GM18508 (cell line): ENCODE data around the gene LYL1.

Source experiments
- ATAC-seq: cut with Tn5 transposase; IDR thresholded peaks from one replicate; pipeline ENCODE4 v1.9.1; 2021; ENCODE audit warnings: moderate number of reproducible peaks; ENCODE audit not compliant: insufficient read depth, unreplicated experiment

The LYL1 gene

GRCh38 chr19:13130886-13131490 is 28.3 kb upstream of the LYL1 start:
- no peak for ATAC-seq

GRCh38 chr19:13129384-13129783 is 26.7 kb upstream of the LYL1 start:
- no peak for ATAC-seq

DNA sequence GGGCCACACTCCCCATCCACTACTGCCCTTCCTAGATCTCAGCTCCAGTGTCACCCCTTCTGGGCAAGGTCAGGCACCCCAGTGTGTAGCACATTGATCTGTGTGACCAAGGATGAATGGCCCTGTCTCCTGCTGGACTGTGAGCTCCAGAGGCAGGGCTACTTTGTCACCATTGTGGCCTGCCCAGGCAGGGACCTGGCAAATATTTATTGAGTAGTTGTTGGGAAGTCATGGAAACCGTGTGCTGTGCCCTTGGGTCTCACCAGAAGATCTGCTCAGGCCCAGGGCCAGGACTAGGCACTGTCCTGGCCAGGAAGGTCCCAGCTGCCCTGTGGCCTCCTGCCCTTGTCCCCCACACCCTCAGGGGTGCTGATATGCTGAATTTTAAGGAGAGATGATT is 25.9 kb upstream of the LYL1 start:
- ATAC-seq = no peak

GRCh38 chr19:13127811-13128575 is 25.3 kb upstream of the LYL1 start:
- ATAC-seq = no peak

DNA sequence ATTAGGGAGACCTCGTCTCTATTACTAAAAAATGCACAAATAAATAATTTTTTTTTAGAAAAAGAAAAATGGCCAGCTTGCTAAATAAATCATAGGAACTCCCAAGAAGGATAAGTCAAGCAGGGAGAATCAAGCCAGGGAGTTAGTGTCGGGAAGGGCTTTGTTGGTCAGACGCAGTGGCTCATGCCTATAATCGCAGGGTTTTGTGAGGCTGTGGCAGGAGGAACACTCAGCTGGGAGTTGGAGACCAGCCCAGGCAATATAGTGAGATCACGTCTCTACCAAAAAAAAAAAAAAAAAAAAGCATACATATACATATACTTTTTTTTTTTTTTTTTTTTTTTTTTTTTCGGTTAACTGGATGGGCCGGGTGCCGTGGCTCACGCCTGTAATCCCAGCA is 24.4 kb upstream of the LYL1 start:
- no peak for ATAC-seq

DNA sequence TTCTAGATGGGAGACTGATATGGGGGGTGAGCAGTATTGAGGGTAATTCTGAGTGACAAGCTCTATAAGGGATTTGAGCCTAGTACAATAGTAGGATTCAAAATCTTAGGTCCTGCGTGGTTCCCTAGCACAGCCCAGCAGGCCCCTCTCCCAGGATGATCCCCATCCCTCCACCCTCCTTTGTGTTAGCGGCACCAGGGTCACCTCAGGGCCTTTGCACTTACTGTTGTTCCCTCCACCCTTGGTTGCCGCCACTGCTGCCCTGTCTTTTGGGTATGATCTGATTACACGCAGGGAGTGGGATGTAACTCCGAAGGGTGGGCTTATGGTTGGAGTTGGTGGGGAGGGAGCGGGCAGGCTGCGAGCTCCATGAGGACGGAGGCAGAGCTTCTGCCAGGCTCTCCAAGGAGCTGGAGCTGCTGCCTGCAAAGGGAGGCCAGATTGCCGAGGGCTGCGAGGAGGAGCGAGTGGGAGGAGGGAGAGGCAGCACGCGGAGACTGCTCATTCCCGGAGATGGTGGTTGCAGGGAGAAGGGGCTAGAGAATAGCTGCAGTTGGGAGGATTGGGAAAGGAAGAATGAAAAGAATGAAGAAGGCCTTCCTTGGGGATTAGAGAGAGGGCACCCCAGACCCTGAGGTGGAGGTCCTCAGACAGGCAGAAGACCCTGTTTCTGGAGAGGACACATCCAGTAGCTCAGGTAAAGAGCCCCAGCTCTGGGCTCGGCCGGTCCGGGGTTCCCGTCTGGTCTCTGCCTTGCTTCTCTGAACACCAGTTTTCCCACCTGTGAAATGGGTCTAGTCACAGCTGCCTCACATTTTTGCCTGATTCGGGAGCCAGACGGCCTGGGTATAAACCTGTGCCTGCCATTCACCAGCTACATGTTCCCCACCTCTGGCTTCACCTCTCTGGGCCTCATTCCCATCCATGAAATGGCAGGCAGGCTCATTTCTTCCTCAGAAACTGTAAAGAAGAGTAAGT is 20.6 kb upstream of the LYL1 start:
- no peak for ATAC-seq

GRCh38 chr19:13122275-13122878 is 19.7 kb upstream of the LYL1 start:
- no peak for ATAC-seq

DNA sequence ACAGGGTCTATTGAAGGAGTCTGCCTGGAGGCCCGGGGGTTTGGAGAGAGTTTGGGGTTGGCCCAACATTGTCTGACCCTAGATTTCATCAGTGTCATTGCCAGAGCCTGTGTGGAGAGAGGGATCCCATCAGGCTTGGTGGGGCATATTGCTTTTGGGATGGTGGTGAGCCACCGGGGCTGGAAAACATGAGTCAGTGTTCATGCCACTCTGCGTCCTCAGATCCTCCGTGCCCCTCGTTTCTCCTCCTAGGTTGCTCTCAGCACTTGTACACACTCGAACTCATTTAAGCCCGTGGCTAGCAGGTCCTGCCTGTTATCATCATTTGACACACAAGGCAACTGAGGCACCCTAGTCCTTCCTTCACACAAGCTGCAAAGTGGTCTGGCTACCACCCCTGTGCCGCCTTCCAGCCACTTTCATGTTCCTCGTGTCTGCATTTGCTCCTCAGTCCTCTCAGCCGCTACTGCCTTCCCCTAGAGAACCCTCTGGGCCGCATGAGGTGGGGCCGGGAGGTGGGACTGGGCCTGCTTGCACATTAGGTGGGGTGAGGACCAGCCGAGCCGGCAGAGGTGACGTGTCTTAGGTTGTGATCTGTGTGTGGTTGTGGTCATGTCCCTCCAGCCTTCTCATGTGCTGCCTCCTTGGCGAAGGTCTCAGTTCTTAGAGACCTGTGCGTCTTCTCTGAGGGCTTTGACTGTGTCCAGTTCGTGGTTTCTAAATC is 19.1 kb upstream of the LYL1 start:
- ATAC-seq = no peak

GRCh38 chr19:13120817-13121216 is 18.2 kb upstream of the LYL1 start:
- ATAC-seq = no peak

GRCh38 chr19:13120031-13120430 is 17.4 kb upstream of the LYL1 start:
- ATAC-seq = no peak

GRCh38 chr19:13119627-13120026 is 17.0 kb upstream of the LYL1 start:
- no peak for ATAC-seq

DNA sequence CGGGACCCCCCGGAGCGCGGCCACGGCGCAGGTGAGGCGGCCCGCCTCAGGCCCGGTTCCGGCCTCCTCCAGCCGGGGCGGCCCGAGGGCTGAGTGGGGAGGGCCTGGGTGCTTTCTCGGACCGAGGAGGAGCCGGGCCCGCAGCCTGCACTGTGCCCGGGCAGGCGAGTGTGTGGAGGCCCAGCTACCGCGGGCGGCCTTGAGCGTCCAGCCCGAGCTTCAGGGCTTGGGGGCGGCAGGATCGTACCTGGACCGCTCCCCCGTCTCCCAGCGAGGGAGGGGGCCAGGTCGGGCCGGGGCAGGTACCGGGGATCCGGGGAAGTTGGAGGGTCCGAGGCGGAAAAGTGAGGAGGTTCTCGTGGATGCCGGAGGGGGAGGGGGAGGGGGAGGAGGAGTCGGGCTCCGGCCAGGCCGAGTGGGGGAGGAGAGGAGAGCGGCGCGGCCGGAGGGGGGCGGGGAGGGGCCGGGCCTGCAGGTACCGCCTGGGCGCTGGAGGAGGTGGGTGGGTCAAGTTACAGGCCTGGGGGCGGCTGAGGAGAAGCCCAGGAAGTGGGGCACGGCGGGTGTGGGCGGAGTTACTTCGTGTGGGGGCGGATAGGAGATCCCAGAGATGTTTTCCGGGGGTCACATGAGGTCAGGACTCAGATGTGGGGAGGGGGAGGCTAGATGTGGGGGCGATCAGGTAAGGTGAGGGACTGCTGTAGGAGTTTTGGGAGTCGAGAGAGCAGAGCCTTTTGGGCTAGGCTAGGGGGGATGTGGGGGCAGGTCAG is 16.0 kb upstream of the LYL1 start:
- ATAC-seq = no peak

DNA sequence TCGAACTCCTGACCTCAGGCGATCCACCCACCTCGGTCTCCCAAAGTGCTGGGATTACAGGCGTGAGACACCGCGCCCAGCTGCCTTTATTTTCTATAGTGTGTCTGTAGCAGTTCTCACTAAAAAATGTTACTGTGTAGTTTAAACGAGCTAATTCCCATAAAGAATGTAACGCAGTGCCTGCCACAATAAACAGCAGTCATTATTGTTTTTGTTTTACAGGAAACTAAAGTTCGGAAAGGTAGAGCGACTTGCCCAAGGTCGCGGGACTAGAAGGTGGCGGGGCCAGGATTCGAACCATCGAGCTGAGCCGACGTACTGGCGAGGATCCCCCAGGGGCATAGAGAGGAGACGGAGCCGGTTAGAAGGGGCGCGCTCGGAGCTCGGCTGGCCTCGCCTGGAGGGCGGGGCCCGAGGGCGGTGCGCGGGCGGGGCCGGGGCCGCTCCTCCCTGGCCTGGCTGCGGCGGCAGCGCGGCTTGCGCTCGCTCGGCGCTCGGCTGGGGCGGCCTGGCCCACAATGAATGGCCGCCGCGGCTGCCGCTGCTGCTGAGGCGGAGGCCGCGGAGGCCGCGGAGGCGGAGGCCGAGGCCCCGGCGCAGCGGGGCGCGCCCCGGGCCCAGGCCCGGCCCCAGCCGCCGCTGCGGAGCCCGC is 15.2 kb upstream of the LYL1 start, which contains the start of gene NACC1:
NACC1 (plus strand) TSS at position 493 of the 652 bp plus-strand sequence. CDS start 16,944 bp downstream, outside the sequence.
- no peak for ATAC-seq

DNA sequence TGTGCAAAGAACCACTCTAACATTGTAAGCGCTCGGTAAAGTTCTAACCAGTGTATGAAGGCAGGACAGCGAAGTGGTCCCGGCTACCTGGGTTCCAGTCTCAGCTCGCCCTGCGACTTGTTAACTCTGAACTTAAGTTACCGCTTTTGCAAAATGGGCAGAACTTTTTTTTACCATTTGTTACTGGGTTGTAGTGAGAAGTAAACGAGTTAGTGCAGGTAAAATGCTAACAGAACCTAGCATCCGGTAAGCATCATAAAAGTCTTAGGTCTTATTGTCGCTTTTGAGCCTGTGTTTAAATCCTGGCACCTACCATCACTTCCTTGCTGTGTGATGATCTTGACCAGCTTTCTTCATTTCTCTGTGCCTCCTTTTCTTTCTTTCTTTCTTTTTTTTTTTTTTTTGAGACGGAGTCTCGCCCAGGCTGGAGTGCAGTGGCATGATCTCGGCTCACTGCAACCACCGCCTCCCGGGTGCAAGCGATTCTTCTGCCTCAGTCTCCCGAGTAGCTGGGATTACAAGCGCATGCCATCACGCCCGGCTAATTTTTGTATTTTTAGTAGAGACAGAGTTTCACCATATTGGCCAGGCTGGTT is 14.6 kb upstream of the LYL1 start:
- no peak for ATAC-seq

- ATAC-seq = no peak
Measured at GRCh38 chr19:13116282-13117175, 13.9 kb upstream of the LYL1 start, which contains the start of gene TRMT1. TRMT1 (minus strand) TSS chr19:13116740; CDS start chr19:13116399, 341 bp downstream.

DNA sequence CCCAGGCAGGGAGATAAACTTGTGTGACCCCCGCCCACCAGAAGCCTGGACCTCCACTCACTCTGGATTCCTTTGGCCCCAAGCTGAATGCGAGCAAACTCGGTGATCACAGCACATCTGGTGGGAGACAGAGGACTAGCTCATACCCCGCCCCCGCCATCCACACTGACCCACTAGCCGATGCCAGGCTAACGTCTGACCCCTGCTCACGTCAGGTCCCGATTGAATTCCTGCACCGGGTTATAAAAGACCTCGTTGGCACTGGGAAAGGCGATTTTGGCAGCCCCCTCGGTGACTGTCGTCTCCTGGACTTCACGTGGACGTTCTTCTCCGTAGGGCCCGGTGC is 13.3 kb upstream of the LYL1 start:
- no peak for ATAC-seq

DNA sequence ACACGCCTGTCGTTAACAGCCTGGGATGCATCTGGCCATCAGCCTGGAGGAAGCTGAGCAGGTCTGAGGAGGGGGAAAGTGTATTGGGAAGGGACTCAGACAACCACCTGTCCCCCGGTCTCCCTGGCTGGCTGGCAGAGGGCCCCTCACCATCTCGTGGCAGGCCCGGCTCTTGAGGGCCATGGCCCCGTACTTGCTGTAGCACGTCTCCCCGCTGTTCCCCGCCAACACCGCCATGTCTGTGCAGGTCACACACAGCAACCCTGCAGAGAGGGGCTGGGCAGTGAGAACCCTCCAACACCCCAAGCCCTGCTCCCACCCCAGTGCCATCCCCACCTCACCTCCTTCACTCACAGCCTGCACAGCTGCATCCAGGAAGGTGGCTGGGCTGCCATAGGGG is 9.9 kb upstream of the LYL1 start:
- no peak for ATAC-seq
